Measurements from ENCODE around the gene NPB. TPM values are rescaled to one million over a fixed set of nuclear protein-coding genes. Genes with fewer than 3 reads are reported as not detected.

The NPB gene
- total RNA-seq, 1 donor from 2014 or later: 0.26 TPM

DNA sequence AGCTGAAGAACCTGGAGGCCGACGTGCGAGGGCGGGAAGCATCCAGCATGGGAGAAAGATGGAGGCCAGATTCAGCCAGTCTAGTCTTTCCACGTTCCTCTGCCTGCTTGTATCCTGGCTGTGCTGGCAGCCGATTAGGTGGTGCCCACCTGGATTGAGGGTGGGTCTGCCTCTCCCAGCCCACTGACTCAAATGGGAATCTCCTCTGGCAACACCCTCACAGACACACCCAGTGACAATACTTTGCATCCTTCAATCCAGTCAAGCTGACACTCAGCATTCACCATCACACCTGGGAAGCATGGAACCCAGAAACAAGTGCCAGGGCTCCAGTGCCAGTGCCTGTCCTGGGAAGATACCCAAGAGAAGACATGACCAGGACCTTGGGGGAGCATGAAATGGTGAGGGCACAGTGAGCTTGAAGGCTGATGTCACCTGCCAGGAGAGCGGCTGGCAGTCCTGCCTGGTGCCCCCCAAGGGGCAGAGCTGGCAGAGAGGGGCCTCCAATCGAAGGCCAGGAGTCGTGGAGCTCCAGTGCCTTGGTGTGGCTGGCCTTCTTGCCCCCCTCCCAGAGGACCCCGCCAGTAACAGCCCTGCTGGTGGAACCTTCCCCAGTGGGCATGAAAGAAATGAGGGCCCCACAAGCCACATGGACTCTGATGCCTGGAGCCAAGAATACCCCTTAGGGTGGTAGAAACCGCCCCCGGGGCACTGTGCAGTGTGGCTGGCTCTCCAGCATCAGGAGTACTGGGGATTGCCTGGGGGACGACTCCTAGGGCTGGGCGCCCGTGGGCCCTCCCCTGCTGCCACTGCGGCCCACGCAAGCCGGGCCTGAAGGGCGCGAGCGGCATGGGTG lies 643 bp upstream of the NPB start:
- Histone ChIP-seq H3K4me3 (ENCODE audit: low read depth, low read length) (no peak overlapping the region), H3K27me3 (ENCODE audit: control insufficient read depth, insufficient read depth, low read length) (no peaks in the 10 kb centered on the region), H3K36me3 (ENCODE audit: control insufficient read depth, insufficient read depth, low read length) (peaks cover 23% of the 10 kb centered on the region)
- DNase-seq (ENCODE audit: low read depth): no peak
- no peak for FAIRE-seq
- TF ChIP-seq, protein P1, sequence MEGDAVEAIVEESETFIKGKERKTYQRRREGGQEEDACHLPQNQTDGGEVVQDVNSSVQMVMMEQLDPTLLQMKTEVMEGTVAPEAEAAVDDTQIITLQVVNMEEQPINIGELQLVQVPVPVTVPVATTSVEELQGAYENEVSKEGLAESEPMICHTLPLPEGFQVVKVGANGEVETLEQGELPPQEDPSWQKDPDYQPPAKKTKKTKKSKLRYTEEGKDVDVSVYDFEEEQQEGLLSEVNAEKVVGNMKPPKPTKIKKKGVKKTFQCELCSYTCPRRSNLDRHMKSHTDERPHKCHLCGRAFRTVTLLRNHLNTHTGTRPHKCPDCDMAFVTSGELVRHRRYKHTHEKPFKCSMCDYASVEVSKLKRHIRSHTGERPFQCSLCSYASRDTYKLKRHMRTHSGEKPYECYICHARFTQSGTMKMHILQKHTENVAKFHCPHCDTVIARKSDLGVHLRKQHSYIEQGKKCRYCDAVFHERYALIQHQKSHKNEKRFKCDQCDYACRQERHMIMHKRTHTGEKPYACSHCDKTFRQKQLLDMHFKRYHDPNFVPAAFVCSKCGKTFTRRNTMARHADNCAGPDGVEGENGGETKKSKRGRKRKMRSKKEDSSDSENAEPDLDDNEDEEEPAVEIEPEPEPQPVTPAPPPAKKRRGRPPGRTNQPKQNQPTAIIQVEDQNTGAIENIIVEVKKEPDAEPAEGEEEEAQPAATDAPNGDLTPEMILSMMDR (IDR thresholded peaks at IDR 0.05; ENCODE audit: insufficient read depth, low read length, severe bottlenecking): no peak

DNA sequence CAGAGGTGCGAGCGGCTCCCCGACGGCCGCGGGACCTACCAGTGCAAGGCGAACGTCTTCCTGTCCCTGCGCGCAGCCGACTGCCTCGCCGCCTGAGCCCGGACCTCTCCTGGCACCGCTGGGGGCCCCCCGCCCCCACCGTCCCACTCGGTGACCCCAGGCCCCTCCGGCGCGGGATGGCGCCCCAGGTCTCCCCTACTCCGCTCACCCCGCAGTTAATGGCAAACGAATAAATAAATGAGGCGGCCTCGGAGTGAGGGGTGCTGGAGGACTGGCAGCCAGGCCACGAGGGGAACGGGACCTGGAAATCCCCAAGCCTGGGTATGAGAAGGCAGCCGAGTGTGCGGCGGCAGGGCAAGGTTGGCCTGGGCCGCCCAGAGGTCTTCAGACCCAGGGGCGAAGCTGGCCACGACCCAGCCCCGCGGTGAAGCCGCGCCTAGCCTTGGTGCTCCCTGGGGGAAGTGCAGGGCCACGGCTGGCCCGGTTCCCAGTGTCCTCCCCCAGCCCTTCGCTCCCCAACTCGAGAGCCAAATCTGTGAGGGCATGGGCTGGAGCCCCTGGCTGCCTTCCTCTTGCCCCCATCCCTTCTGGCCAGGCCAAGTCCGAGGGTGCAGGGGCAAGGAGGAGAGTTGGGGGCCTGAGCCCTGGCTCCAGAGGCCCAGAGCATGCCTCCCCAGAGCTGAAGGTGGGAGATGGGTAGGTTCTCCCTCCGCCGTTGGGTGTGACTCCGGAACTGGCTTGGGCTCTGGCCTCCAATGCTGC lies 796 bp downstream of the NPB start:
- H3K4me3 ChIP-seq (ENCODE audit: low read depth, low read length): no peak overlapping the region

DNA sequence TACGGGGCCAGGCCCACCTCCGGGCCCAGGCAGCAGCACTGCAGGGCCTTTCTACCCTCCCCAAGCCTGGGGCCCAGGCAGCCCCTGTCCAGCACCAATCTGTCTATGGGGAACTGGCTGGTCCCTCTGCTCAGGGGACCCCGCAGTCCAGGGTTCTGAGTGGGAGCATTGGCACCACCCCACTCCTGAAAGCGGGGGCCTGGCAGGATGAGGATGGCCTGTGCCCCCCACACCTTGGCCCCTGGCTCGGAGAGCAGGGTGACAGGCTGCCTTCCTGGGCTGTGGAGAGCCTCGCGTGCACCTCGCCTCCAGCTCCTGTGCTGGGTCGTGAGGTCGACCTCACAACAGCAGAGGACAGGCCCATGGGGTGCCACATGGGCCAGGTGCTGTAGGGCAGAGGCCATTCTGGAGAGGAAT lies 1.4 kb downstream of the NPB start:
- peaks cover 29% of the 10 kb centered on the region for H3K36me3 ChIP-seq (ENCODE audit: control insufficient read depth, insufficient read depth, low read length)
- no peaks in the 10 kb centered on the region for H3K27me3 ChIP-seq (ENCODE audit: control insufficient read depth, insufficient read depth, low read length)
- DNase-seq (ENCODE audit: low read depth) (no peak), FAIRE-seq (no peak)
- TF ChIP-seq, protein P1 (IDR thresholded peaks at IDR 0.05; ENCODE audit: insufficient read depth, low read length, severe bottlenecking): no peak
- no peak overlapping the region for H3K4me3 ChIP-seq (ENCODE audit: low read depth, low read length)

More for the DNA sequence above, 796 bp downstream of the NPB start:
- FAIRE-seq (no peak), DNase-seq (ENCODE audit: low read depth) (no peak)
- H3K27me3 ChIP-seq (ENCODE audit: control insufficient read depth, insufficient read depth, low read length): no peaks in the 10 kb centered on the region
- peaks cover 28% of the 10 kb centered on the region for H3K36me3 ChIP-seq (ENCODE audit: control insufficient read depth, insufficient read depth, low read length)
- TF ChIP-seq, protein P1 (IDR thresholded peaks at IDR 0.05; ENCODE audit: insufficient read depth, low read length, severe bottlenecking): no peak

DNA sequence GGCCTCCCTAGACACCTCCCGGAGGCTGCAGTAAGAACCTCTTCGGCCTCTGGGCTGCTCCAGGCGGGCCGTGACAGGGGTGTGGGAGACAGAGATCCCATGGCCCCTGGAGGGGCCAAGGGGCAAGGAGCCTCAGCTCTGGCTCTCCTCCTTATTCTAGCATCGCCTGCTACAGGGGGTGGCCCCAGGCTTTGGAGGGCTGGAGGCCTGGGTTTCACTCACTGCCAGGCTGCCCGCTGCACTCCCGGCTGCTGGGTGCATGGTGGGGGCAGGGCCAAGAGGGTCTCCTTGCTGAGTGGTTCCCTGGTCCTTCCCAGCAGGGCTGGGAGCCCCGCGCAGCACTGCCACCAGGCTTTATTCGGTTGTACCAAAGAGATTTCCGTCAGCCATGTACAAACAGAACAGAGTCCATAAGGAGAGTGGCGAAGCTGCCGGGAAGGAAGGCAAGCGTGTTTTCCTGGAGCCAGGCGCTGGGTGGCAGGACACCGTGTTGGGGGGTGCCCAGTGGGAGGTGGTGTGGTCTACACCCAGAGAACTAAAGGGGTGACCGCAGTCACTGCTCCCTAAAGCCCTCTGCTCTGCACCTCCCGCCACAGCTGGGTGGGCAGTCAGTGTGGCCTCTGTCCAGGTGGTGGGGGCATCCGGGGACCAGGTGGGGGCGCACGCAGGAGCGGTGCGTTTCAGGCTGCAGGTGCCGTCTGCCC lies 2.0 kb downstream of the NPB start:
- Histone ChIP-seq H3K4me3 (ENCODE audit: low read depth, low read length) (no peak overlapping the region), H3K36me3 (ENCODE audit: control insufficient read depth, insufficient read depth, low read length) (peaks cover 33% of the 10 kb centered on the region), H3K27me3 (ENCODE audit: control insufficient read depth, insufficient read depth, low read length) (no peaks in the 10 kb centered on the region)
- DNase-seq (ENCODE audit: low read depth) (no peak), FAIRE-seq (no peak)
- TF ChIP-seq, protein P1 (IDR thresholded peaks at IDR 0.05; ENCODE audit: insufficient read depth, low read length, severe bottlenecking): no peak

DNA sequence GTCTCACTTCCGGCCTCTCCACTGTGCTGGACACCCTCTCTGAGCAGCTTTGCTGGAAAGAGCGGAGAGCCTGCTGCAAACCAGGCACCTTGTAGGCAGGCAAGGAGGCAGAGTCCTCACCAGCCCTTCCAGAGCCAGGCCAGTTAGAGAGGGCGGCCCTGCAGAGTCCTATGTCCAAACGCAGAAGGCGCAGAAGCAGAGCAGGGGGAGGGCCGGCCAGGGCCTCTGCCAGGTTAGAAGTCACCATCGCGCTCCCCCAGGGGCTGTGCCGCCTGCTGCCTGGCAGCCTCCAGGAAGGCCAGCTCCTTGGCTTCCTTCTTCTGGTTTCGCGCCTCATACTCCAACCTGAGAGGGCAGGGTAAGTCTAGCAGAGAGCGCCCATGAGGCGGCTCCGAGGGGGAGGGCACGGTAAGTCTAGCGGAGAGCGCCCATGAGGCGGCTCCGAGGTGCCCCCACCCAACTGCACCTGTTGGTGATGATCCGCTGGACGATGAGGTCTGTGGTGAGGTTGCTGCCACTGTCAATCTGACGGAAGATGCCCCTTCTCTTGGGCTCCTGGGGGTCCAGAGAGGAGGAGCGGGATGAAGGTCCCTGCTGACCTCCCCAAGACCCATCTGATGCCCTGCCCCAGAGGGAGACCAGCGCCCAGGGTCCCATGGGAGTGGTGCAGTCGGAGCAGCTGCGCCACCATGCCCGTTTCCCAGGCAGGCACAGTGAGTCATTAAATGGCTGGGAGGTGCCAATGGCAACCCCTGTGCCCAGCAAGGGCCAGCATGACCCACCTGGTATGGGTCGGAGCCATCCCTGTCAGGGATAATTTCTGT lies 2.8 kb downstream of the NPB start:
- no peak overlapping the region for H3K4me3 ChIP-seq (ENCODE audit: low read depth, low read length)
- no peak for DNase-seq (ENCODE audit: low read depth)
- H3K27me3 ChIP-seq (ENCODE audit: control insufficient read depth, insufficient read depth, low read length): no peaks in the 10 kb centered on the region
- H3K36me3 ChIP-seq (ENCODE audit: control insufficient read depth, insufficient read depth, low read length): peaks cover 31% of the 10 kb centered on the region
- TF ChIP-seq, protein P1 (IDR thresholded peaks at IDR 0.05; ENCODE audit: insufficient read depth, low read length, severe bottlenecking): no peak
- FAIRE-seq: no peak
